ENCODE results near the gene KIF3C.
"Not testable (repeated sequence)": the region's sequence is repeated elsewhere in the genome, so short reads cannot be mapped to it uniquely, and the experiment has no call there.

Gene KIF3C

GRCh38 chr2:25958611-25959010 lies 23.7 kb downstream of the KIF3C start:
- not testable (repeated sequence) for DNase-seq

- DNase-seq: no peak
Observed at GRCh38 chr2:25957743-25958142, 24.6 kb downstream of the KIF3C start.

- peak in 1 of 2 experiments; percentile 9 for DNase-seq
Observed at GRCh38 chr2:25955869-25956535, 26.3 kb downstream of the KIF3C start.

GRCh38 chr2:25955036-25955435 lies 27.3 kb downstream of the KIF3C start:
- DNase-seq: no peak

GRCh38 chr2:25954199-25954752 lies 28.0 kb downstream of the KIF3C start:
- no peak for DNase-seq

- peak; percentile 57 to 60 for DNase-seq
Observed at GRCh38 chr2:25951071-25951547, 31.2 kb downstream of the KIF3C start.

GRCh38 chr2:25948437-25948836 lies 33.9 kb downstream of the KIF3C start:
- no peak for DNase-seq

- no peak for DNase-seq
Observed at GRCh38 chr2:25941042-25941441, 41.3 kb downstream of the KIF3C start.

GRCh38 chr2:25939257-25939668 lies 43.0 kb downstream of the KIF3C start:
- DNase-seq: no peak

- no peak for DNase-seq
Observed at GRCh38 chr2:25938345-25938744, 44.0 kb downstream of the KIF3C start.

- no peak for DNase-seq
Observed at GRCh38 chr2:25936889-25937545, 45.3 kb downstream of the KIF3C start.

GRCh38 chr2:25933622-25934021 lies 48.7 kb downstream of the KIF3C start:
- DNase-seq: no peak

GRCh38 chr2:25929789-25930473 lies 52.4 kb downstream of the KIF3C start:
- DNase-seq: no peak

- DNase-seq: no peak
Observed at GRCh38 chr2:25928668-25929067, 53.6 kb downstream of the KIF3C start.

- DNase-seq: no peak
Observed at GRCh38 chr2:25926984-25927756, 55.1 kb downstream of the KIF3C start.

GRCh38 chr2:25922501-25922900 lies 59.8 kb downstream of the KIF3C start:
- DNase-seq: no peak

- no peak for DNase-seq
Observed at GRCh38 chr2:25920786-25921415, 61.4 kb downstream of the KIF3C start.

GRCh38 chr2:25920336-25920735 lies 62.0 kb downstream of the KIF3C start:
- no peak for DNase-seq

GRCh38 chr2:25917832-25918231 lies 64.5 kb downstream of the KIF3C start:
- DNase-seq: no peak

- DNase-seq: not testable (repeated sequence)
Observed at GRCh38 chr2:25917411-25917810, 64.9 kb downstream of the KIF3C start.

GRCh38 chr2:25915944-25916772 lies 66.1 kb downstream of the KIF3C start:
- DNase-seq: peak in 1 of 2 experiments; percentile 17

All from AML-193 (cell line).